GM12874 (cell line): ENCODE measurements around the gene RAB13.

Source experiments
- CTCF ChIP-seq: IDR thresholded peaks from 2 replicates; pipeline ENCODE4 v1.5.1; 2011; ENCODE audit warnings: low read depth, mild to moderate bottlenecking, control low read depth, low read length, moderate library complexity; ENCODE audit not compliant: insufficient read depth

RAB13 gene

GRCh38 chr1:153945131-153945794 lies 40.9 kb downstream of the RAB13 start:
- no peak for TF ChIP-seq CTCF

- TF ChIP-seq CTCF = no peak
These were observed 41.4 kb downstream of the RAB13 start for GRCh38 chr1:153944827-153945117.

GRCh38 chr1:153944005-153944826 lies 41.9 kb downstream of the RAB13 start:
- TF ChIP-seq CTCF = no peak

GRCh38 chr1:153942766-153943549 lies 43.2 kb downstream of the RAB13 start:
- no peak for TF ChIP-seq CTCF

GRCh38 chr1:153941826-153942725 lies 44.1 kb downstream of the RAB13 start:
- no peak for TF ChIP-seq CTCF

GRCh38 chr1:153940756-153941155 lies 45.4 kb downstream of the RAB13 start:
- TF ChIP-seq CTCF = no peak
